ENCODE measurements around the gene TMX3.

The TMX3 gene

DNA sequence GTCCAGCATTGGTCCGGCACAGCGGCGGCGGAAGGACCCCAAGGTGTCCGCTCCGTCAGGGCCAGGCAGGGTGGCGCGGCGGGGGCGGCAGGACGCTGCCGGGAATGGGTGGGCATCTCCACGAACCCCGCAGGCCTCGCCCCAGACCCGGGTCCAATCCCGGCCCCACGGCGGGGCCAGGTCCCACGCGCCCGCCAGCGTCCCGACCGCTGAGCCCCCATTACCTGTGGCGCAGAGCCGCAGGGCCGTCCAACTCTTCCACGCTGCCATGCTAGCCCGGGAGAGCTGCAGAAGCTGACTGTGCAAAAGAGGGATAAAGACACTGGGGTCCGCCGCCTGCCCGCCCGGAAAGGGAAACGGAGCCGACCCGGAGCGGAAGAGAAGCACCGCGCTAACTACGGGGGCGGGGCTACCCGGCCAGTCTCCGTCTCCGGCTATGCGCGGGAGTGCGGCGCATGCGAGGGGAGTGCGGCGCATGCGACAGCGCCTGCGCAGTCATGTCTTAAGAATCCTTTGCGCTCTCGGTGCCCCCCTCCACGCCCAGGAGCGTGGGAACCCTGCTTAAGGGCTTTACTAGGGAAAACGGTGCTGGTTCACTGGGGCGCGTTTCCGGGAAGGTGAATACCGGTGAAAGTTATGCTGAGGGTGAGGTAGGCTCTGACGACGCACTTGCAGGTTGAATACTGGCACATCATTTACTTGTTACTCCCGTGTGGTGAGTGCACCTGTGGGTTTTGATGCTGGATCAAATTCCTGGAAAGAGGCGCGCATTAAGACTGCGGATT is at the start of gene TMX3:
TMX3 (minus strand) TSS at position 397 of the 785 bp plus-strand sequence; CDS start at position 270, 127 bp downstream.
- peak; percentile 97 for DNase-seq (ENCODE audit: low spot score)
- TF ChIP-seq CTCF (IDR thresholded peaks at IDR 0.05; ENCODE audit: borderline replicate concordance, control extremely low read depth, extremely low read depth, insufficient read depth, missing control alignments): no peak
- in situ Hi-C loops (cut with MboI; ENCODE audit: low sequenced_read_pairs, unreplicated experiment): no loop called here

- in situ Hi-C loops (cut with MboI; ENCODE audit: low sequenced_read_pairs, unreplicated experiment): no loop called here
- no peak for DNase-seq (ENCODE audit: low spot score)
- no peak for TF ChIP-seq CTCF (IDR thresholded peaks at IDR 0.05; ENCODE audit: borderline replicate concordance, control extremely low read depth, extremely low read depth, insufficient read depth, missing control alignments)
These were observed 49.1 kb upstream of the TMX3 start for GRCh38 chr18:68764016-68764415.

- TF ChIP-seq CTCF (IDR thresholded peaks at IDR 0.05; ENCODE audit: borderline replicate concordance, control extremely low read depth, extremely low read depth, insufficient read depth, missing control alignments): no peak
- no peak for DNase-seq (ENCODE audit: low spot score)
- in situ Hi-C loops (cut with MboI; ENCODE audit: low sequenced_read_pairs, unreplicated experiment): no loop called here
These were observed 48.2 kb upstream of the TMX3 start for GRCh38 chr18:68763083-68763482.

- TF ChIP-seq CTCF (IDR thresholded peaks at IDR 0.05; ENCODE audit: borderline replicate concordance, control extremely low read depth, extremely low read depth, insufficient read depth, missing control alignments): no peak
These were observed 44.4 kb upstream of the TMX3 start for GRCh38 chr18:68759308-68759707.

GRCh38 chr18:68757126-68757525 is 42.2 kb upstream of the TMX3 start:
- in situ Hi-C loops (cut with MboI; ENCODE audit: low sequenced_read_pairs, unreplicated experiment): no loop called here
- no peak for TF ChIP-seq CTCF (IDR thresholded peaks at IDR 0.05; ENCODE audit: borderline replicate concordance, control extremely low read depth, extremely low read depth, insufficient read depth, missing control alignments)
- DNase-seq (ENCODE audit: low spot score): no peak

More at GRCh38 chr18:68759308-68759707, 44.4 kb upstream of the TMX3 start:
- in situ Hi-C loops (cut with MboI; ENCODE audit: low sequenced_read_pairs, unreplicated experiment): no loop called here
- DNase-seq (ENCODE audit: low spot score): no peak

- no peak for TF ChIP-seq CTCF (IDR thresholded peaks at IDR 0.05; ENCODE audit: borderline replicate concordance, control extremely low read depth, extremely low read depth, insufficient read depth, missing control alignments)
- in situ Hi-C loops (cut with MboI; ENCODE audit: low sequenced_read_pairs, unreplicated experiment): no loop called here
- no peak for DNase-seq (ENCODE audit: low spot score)
These were observed 27.3 kb upstream of the TMX3 start for GRCh38 chr18:68742206-68742605.
